COLO829 (cell line): ENCODE results near the gene CCRL2.
"Not testable (repeated sequence)": the region's sequence is repeated elsewhere in the genome, so short reads cannot be mapped to it uniquely, and the experiment has no call there.

Experiments
- DNase-seq: peaks from one replicate; pipeline ENCODE4 v3.0.0; 2012; ENCODE audit warnings: low spot score

CCRL2 gene

DNA sequence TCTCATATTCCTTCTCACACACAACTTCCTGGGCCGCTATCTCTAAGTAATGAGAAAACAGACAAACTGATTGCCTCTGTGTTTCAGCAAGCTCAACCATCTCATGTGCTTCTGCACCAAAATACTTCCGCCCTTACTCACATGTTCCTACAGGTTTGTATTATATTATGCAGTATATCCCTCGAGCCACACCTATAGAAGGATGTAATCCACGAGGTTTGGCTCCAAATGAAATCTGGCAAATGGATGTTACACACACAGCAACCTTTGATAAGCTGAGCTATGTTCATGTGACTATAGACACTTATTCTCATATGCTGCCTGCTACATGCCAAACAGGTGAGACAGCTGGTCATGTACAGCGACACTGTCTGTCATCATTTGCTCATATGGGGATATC lies 22.6 kb downstream of the CCRL2 start:
- DNase-seq = no peak

DNA sequence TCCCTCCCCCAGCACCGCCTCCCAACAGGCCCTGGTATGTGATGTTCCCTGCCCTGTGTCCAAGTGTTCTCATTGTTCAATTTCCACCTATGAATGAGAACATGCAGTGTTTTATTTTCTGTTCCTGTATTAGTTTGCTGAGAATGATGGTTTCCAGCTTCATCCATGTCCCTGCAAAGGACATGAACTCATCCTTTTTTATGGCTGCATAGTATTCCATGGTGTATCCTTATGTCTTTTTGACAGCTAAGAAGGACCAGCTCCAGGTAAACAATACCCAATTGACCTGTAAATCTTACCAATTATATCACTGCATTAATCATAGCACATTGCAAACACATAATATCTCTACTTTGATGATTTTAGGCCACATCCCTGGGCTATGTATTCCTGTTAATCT lies 23.8 kb downstream of the CCRL2 start:
- not testable (repeated sequence) for DNase-seq

DNA sequence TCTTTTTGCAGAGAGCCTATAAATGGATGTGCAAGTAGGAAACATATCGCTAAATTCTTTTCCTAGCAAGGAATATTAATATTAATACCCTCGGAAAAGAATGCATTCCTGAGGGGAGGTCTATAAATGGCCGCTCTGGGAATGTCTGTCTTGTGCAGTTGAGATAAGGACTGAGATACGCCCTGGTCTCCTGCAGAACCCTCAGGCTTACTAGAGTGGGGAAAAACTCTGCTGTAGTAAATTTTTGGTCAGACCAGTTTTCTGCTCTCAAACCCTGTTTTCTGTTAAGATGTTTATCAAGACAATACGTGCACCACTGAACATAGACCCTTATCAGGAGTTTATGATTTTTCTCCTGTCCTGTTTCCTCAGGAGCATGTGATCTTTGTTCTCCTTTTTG lies 24.8 kb downstream of the CCRL2 start:
- not testable (repeated sequence) for DNase-seq

DNA sequence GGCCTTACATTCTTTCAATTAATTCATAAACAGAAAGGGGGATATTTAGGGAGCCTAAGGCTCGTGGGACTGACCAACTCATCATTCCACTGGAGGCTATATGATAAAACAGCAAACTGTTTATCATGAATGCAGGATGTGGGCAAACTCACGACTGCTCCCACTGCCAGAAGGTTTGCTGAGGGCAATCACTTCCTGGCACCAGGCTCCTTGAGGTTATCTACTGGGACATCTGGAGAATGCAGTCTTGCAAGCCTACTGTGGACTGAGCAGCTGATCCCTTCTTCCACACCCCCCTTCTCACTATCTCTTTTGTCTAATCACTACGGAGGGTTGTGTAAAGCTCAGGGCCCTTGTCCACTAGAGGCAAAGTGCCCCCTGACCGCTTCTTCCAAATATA lies 26.1 kb downstream of the CCRL2 start:
- not testable (repeated sequence) for DNase-seq

DNA sequence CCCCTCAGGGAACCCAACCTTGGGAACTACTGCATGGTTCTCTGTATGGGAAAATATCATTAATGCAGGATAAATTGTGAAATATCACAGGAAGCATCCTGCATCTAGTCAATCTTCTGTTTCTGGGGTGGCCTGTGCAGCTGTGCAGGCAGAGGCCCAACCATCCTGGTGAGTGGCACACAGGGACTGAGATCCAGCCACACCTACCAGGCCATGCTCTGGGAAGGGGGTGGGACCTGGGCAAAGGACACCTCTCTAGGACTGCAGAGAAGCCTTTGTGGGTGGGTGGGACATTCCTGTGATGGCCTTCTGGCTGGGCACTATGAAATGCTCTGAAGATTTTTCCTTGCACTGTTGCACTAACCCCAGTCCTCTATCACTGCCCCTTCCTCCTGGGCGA lies 26.8 kb downstream of the CCRL2 start:
- DNase-seq = no peak

DNA sequence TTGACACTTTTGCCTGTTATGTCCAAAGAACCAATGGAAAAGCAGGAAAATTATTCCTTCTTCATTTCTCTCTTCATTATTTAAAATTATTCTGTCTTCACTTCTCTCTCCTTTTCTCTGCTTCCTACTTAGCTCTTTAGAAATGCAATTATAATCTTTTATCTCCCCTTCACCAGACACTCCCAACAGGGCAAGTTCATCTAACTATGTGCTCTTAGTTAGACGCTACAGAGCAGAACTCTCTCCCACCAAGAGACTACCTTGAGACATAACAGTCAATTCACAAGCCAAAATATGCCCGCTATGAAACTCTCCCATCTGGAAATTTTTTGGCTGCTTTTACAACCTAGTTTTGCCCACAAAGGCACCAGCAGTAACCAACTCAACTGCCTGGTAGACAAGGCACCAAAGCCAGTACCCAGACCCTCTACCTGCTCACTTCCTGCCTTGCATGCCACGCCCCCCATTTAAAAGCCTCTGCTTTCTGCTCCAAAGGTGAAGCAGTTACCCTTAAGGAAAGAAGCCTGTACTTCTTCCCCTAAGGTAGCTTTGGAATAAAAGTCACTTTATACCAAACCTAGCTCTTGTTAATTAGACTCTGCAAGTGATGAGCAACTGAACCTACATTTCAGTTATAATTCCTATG lies 28.1 kb downstream of the CCRL2 start:
- DNase-seq = no peak

DNA sequence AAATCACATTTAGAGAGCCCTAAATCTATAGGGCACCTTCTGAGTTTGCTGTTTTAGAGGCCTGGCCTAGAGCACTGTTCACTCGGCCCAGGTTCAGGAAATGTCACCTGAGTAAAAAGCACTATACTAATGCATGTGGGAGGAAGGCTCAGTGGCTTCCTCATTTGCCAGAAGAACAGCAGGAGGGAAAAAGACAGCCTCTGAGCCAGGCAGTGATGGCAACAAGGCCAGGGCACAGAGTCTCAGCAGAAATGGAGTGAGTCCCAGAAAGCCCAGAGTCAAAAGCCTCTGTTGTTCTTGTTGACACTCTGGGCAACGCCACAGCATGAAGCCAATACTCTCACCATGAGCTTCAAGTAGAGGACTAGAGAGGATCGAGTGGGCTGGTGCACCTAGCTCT lies 31.8 kb downstream of the CCRL2 start:
- no peak for DNase-seq

DNA sequence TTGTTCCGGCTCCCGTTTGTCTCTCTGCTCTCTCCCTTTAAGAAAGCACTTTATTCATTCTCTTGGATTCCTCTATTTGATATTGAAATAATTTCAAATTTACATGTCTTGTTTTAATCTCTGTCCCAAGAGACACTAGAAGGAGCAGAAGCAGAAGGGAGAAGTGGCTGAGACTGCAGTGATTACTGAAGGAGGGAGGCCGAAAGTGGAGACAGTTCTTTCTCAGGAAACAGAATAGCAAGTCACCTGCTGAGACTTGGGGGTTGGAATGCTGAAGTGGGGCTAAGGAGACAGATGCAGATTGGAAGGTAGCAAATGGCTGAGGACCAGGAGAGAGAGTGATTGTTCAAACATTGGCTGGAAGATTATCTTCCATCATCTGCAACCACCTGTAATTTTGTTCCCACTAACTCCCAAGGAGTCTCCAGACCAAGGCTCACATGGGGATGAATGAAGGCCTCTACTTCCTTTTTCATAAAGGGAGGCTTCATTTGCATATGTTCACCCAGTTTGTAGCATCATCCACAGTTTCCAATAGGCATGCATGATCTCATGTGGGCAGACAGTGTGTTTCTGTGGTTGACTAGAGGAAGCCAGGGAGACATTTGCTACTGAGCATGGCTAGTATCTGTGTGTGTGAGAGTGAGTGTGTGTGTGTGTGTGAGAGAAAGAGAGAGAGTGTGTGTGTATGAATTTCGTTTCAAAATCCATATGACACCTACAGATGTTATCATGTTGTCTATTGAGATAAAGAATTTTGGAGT lies 33.7 kb downstream of the CCRL2 start:
- DNase-seq = no peak

DNA sequence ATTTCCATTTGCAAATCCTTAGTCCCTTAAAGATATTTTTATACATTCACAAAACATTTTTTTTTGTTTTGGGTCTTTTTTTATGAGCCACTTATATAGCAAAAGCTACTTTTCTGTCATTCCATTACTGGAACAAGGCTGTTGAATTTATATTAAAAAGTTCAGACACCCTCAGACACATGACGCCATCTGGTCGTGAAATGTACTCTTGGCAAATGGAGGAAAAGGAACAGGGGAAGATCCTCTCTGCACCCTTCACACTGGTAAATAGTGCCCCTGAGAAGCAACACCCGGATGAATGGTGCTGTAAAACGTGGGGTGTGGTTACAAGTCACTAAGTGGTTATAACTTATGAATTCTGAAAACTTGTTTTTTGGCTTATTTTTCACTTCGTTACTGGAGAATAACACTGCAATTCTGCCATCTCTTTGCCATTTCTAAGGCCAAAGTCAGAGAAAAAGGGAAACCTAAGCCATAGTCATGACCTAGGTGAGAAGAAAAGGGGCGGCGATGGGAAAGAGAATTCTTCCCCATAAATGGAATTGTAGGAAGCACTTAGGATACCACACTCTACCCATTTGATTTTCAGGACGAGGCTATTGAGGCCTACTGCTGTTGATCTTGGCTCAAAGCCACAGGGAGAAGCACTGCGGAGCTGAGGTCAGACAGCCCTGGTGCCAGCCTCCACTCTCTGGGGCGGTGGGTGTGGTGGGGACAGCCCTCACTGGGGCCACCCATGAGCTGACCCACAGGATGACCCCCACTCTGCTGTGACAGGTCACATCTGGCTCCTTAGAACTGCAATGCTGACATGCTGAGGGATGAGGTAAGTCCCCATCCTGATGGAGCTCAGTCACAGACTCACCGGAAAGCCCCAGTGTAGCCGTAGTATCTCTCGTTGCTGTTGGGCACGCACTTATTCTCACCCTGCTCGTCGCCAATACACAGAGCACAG lies 35.8 kb downstream of the CCRL2 start:
- no peak for DNase-seq

DNA sequence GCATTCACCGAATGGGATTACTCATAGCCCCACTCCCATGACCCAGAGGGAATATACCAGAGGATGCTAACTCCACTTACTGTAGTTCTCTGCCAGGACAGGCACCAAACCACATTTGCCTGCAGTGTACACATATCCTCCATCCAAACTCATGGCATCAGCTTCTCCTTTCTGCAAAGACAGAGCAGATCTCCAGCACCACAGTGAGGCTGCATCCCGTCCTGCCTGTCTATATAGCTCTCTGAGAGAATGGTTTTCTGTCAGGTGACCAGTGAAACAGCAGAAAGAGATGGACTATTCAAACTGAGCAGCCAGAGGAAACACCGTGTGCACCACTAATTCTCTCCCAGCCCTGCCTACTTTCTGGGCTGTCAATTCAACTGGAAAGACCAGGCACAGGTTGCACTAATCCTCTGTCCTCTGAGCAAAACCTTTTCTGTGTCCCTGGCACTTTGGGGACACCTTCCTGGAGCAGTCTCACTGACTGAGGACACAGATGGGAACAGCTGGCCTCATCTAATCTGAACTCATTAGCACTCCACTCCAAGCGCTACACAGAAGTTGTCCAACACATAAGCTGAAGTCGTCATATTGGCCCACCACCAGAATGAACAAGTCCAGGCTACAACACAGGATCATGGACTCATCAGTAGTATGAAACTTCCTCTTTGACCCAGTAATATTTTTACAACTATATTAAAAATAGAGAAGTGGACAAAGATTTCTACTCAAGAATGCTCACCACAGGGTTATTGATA lies 40.3 kb downstream of the CCRL2 start:
- DNase-seq = no peak

DNA sequence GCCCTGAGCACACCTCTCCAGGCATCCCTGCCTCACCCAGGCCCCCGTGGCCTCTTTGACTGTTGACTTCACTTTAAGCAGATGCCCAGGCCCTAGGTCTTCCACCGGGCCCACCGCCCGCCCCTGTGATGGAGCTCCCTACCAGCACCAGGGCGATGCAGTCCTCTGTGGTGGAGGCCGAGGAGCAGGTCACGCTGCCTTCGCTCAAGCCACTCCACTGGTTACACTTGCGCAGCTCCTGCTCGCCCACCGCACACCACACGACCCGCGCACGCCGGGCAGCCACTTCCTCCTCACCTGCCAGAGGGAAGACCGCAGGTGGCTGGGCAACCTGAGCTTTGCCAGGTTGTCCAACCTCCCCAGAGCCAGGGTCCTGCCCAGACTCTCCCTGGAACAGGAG lies 41.7 kb downstream of the CCRL2 start:
- DNase-seq = no peak

DNA sequence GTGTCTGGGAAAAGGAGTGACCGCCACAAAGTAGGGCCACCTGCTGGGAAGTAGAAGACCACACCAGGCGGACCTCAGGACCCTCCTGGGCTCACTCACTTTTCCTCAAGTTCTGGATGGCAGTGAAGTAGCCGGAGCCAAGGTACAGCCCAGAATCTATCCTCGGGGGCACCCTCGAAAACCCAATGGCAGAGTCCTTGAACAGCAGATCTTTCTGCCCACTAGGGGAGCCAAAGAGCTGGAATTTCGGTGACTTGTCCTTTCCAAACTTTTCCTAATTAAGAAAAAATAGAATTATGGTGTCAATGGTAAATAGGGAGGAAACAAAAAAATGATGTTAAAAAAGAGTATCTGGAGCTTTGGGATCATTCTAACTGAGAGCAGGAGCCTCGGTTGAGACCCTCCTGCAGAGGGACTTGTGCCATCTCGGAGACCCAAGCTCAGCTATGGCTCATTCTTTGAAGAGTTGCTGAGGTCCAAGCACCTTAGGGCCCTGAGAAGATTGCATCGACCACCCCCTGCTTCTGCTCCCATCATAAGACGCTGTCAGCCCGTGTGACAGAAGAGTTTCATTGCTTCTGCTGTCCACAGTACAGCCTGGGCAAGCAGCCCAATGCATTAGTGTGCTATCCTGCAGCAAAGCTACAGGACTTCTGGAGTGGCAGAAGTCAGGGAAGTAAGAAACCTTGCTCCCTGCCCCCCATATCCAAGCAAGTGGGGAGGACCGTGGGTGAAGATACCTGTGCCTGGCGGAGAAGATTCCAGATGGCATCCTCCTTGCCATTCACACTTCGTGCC lies 42.9 kb downstream of the CCRL2 start:
- DNase-seq = peak; percentile 54

DNA sequence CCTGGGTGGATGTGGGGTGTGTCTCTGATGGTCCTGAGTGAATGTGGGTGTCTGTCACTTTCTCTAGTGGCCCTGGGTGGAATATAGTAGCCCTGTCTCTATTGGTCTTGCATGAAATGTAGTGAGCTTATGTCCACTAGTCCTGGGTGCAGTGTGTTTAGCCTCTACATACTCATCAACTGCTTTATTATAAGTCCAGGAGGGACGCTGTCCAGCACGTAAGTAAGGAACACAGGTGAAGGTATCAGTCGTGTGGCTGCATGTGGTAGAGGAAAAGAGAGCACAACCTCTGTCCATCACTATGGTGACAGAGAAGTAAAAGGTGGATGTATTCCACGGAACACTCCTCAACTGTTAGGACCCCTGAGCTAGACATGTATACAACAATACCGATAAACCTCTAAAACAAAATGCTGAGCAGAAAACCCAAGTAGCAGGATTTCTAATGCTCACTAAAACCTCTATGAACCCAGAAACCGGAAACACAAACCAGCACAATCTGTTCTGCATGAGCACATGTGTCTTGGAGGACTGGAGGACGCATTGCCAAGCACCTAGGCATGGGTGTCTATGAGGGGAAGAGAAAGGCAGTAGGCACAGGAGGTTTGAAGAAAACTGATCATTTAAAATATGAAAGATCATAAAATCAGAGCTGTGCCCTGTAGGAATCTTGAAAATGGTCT lies 46.6 kb downstream of the CCRL2 start:
- no peak for DNase-seq

DNA sequence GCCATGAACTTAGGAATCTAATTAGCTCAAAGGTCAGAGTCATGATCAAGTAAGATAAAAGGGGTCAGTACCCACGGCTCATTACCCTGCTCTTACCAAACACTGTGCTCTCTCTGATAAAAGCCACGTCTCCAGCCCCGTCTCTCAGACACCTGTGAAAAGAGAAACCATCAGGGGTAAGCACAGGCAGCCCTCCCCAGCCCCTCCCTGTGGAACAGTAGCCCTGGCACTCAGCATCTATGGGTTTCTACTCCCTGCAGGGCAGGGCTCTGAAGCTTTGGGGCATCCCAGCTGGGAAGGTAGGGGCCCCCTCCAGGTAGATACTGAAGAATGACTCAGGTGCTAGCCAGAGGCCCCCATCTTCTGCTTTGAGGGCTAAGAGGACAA lies 47.1 kb downstream of the CCRL2 start:
- DNase-seq = no peak

DNA sequence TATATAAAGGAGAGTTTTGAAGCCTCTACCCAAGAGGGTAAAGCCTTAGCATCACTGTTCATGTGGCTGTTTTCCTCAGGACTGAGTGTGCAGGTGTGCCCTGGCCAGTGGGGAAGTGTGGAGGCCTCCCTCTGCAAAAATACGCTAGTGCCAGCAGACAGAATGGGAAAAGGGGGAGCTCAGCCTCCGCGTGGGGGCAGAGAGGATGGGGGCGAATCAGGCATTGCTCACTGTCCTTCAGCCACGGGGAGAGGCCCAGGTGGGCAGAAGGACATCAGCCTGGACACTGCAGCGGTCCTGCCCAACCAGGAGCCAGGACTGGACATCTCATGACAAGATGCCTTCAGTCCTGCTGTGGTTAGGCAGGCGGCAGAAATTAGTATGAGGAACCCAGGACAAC lies 47.5 kb downstream of the CCRL2 start:
- no peak for DNase-seq

DNA sequence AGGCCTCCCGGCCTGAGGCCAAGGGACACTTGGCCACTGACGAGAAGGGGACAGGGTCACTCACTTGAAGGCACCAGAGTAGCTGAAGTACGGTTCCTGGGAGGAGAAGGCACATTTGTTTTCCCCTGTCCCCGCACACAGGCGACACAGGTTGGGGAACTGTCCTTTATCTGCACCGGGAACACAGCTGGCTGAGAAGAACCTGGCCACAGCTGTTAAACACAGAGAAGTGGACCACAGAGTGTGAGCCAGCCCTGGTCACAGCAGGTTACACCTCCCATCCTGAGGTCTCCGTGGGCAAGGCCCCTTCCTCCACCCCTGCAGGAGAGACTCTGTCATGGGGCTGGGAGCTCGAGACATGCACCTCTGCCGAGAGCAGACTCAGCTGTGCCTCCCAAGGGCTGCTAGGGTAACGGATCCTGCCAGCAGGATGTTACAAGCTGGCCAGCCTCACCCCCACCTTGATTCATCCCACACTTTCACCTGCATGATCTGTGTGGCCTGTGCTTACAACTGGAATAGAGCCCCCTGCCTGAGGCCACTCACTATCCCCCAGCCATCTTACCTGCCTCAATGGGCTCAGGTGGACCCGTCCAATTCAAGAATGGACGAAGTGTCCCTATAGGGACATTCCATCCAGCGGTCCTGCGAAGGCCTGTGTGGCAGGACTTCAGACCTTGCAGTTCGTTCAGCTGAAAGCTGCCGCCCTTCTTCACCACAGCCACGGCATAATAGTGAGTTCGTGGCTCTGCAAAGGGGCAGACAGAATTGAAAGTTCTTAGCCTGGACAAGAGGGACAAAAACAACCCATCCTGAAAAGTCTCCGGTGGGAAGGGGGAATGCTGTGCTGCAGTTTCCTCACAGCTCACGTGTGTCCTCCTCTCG lies 48.4 kb downstream of the CCRL2 start:
- no peak for DNase-seq

DNA sequence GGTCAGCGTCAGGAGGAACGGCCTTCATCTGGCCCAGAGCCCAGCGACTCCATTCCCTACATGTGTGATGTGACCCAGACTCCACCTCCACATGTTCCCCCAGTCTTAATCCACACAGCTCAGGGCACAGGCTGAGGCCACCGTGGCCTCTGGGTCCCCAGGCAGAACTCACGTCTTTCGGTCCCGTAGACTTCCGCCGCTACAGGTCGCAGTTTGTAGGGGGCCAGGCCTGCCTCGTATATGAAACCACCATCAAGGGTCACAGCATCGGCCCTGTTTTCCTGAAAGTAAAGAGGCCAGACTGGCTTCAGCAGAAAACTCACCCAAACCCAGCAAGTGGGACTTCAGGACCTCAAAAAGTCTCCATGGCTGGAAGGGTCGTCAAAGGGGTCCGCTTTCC lies 49.1 kb downstream of the CCRL2 start:
- DNase-seq = no peak
